GM23338 (cell line): ENCODE results near the gene SARDH. TPM values are rescaled to one million over a fixed set of nuclear protein-coding genes. Genes with fewer than 3 reads are reported as not detected.

Experiments
- ATAC-seq: fragments of 200-7000 bp; cut with Tn5 transposase; 3 replicates; pipeline ENCODE4 v1.9.1; 2020
- DNase-seq: peaks from one replicate; pipeline ENCODE4 v3.0.0-alpha.2; 2015; ENCODE audit warnings: low spot score
- H2AFZ ChIP-seq: fragments of 200-600 bp; sonication (generic); 2 replicates; pipeline ENCODE4 v1.8.0; 2016; ENCODE audit warnings: antibody characterized with exemption, mild to moderate bottlenecking, moderate library complexity
- H3F3A ChIP-seq: fragments of 200-600 bp; sonication (generic); replicated peaks from 2 replicates; pipeline ENCODE4 v1.8.0; 2017; ENCODE audit warnings: antibody characterized with exemption, mixed run types, low read depth
- H3K27ac ChIP-seq: fragments of 200-600 bp; sonication (generic); 2 replicates; pipeline ENCODE4 v1.6.1; 2016; ENCODE audit warnings: low read depth
- H3K27me3 ChIP-seq: fragments of 200-600 bp; sonication (generic); 2 replicates; pipeline ENCODE4 v1.8.0; 2016; ENCODE audit warnings: mild to moderate bottlenecking, mixed run types, moderate library complexity; ENCODE audit not compliant: insufficient read depth
- H3K36me3 ChIP-seq: fragments of 200-600 bp; sonication (generic); 2 replicates; pipeline ENCODE4 v1.8.0; 2016; ENCODE audit warnings: mild to moderate bottlenecking; ENCODE audit not compliant: insufficient read depth
- H3K4me1 ChIP-seq: fragments of 200-600 bp; sonication (generic); 2 replicates; pipeline ENCODE4 v1.8.0; 2016; ENCODE audit warnings: mild to moderate bottlenecking, moderate library complexity; ENCODE audit not compliant: insufficient read depth
- H3K4me2 ChIP-seq: fragments of 200-600 bp; sonication (generic); 2 replicates; pipeline ENCODE4 v1.7.1; 2017; ENCODE audit warnings: mixed run types
- H3K4me3 ChIP-seq: fragments of 200-600 bp; sonication (generic); 2 replicates; pipeline ENCODE4 v1.6.1; 2016; ENCODE audit warnings: mixed run types
- H3K79me2 ChIP-seq: fragments of 200-600 bp; sonication (generic); replicated peaks from 2 replicates; pipeline ENCODE4 v1.8.0; 2017; ENCODE audit warnings: mild to moderate bottlenecking; ENCODE audit not compliant: insufficient read depth
- H3K9me2 ChIP-seq: fragments of 200-600 bp; sonication (generic); 2 replicates; pipeline ENCODE4 v1.8.0; 2017; ENCODE audit not compliant: insufficient read depth
- H4K20me1 ChIP-seq: fragments of 200-600 bp; sonication (generic); replicated peaks from 2 replicates; pipeline ENCODE4 v1.8.0; 2017; ENCODE audit warnings: mild to moderate bottlenecking; ENCODE audit not compliant: insufficient read depth
- H3K27ac Mint-ChIP-seq: 2 replicates; pipeline ENCODE4 v1.8.0; 2020; ENCODE audit warnings: inconsistent platforms, mild to moderate bottlenecking, moderate library complexity, mixed read lengths
- H3K27me3 Mint-ChIP-seq: 3 replicates; pipeline ENCODE4 v1.8.0; 2022; ENCODE audit warnings: low read depth, mild to moderate bottlenecking, moderate library complexity, mixed read lengths, inconsistent platforms; ENCODE audit not compliant: insufficient read depth, poor library complexity
- H3K36me3 Mint-ChIP-seq: 3 replicates; pipeline ENCODE4 v1.8.0; 2021; ENCODE audit warnings: low read depth, mild to moderate bottlenecking, inconsistent platforms, moderate library complexity, mixed read lengths
- H3K4me1 Mint-ChIP-seq: 3 replicates; pipeline ENCODE4 v1.8.0; 2020; ENCODE audit warnings: mild to moderate bottlenecking, inconsistent platforms, mixed read lengths
- H3K4me3 Mint-ChIP-seq: 3 replicates; pipeline ENCODE4 v1.8.0; 2021; ENCODE audit warnings: moderate library complexity, mild to moderate bottlenecking, inconsistent platforms, mixed read lengths
- H3K9me3 Mint-ChIP-seq: 3 replicates; pipeline ENCODE4 v1.8.0; 2020; ENCODE audit warnings: moderate library complexity, mild to moderate bottlenecking, inconsistent platforms, mixed read lengths
- CREB1 ChIP-seq: fragments of 250-450 bp; sonication (Bioruptor Pico); IDR thresholded peaks from 2 replicates; pipeline ENCODE4 v1.5.0; 2020; ENCODE audit warnings: low read depth, mild to moderate bottlenecking, moderate library complexity
- CTCF ChIP-seq, 2 experiments: fragments of 200-600 bp in 1 of 2; sonication (generic) in 1 of 2; conservative IDR thresholded peaks; 2 replicates each; pipeline versions ENCODE4 v1.5.1 to v1.6.1; 2016 to 2017; ENCODE audit warnings: antibody characterized with exemption in 2 of 2, low read depth in 2 of 2, mild to moderate bottlenecking in 2 of 2, moderate library complexity in 1 of 2
- ETS1 ChIP-seq: IDR thresholded peaks from 2 replicates; pipeline ENCODE4 v1.6.1; 2016; ENCODE audit warnings: antibody characterized with exemption
- EZH2 ChIP-seq: fragments of 200-600 bp; sonication (generic); IDR thresholded peaks from one replicate; pipeline ENCODE4 v1.8.0; 2017; ENCODE audit warnings: antibody characterized with exemption, mild to moderate bottlenecking, low read depth; ENCODE audit not compliant: unreplicated experiment
- JUNB ChIP-seq: IDR thresholded peaks from one replicate; pipeline ENCODE4 v1.6.1; 2016; ENCODE audit warnings: antibody characterized with exemption; ENCODE audit not compliant: unreplicated experiment
- NANOG ChIP-seq: IDR thresholded peaks from 2 replicates; pipeline ENCODE4 v1.6.1; 2016; ENCODE audit warnings: antibody characterized with exemption, borderline replicate concordance
- STAT1 ChIP-seq: IDR thresholded peaks from one replicate; pipeline ENCODE4 v1.6.1; 2016; ENCODE audit warnings: antibody characterized with exemption; ENCODE audit not compliant: unreplicated experiment
- ZNF114 ChIP-seq: fragments of 250-450 bp; sonication (Bioruptor Pico); IDR thresholded peaks from 2 replicates; pipeline ENCODE4 v1.5.0; 2020; ENCODE audit warnings: mild to moderate bottlenecking, moderate library complexity
- ZNF331 ChIP-seq: fragments of 250-450 bp; sonication (Bioruptor Pico); IDR thresholded peaks from 2 replicates; pipeline ENCODE4 v1.5.0; 2020; ENCODE audit warnings: low read depth, mild to moderate bottlenecking, moderate library complexity
- ZNF462 ChIP-seq: fragments of 250-450 bp; sonication (Bioruptor Pico); IDR thresholded peaks from 2 replicates; pipeline ENCODE4 v1.5.0; 2020; ENCODE audit warnings: mild to moderate bottlenecking, moderate library complexity
- polyA plus RNA-seq: library from polyadenylated mRNA; unstranded; fragments of >200 nt; fragmentation: Nextera tagmentation; extraction: Ambion mirVana; gene quantifications from 2 replicates; pipeline ENCODE4 v1.2.1, GENCODE V29; 2016
- total RNA-seq: library from RNA; depleted of rRNA; stranded (reverse); fragments of >200 nt; shearing (Covaris generic); gene quantifications from 2 replicates; pipeline ENCODE4 v1.2.3, GENCODE V29; 2014

SARDH gene
- total and polyA plus RNA-seq, 2 experiments from 2014 or later: 2.8 to 10.4 TPM

GRCh38 chr9:133670466-133670865, 67.7 kb downstream of the SARDH start (continued):
- TF ChIP-seq EZH2 (no peak), ETS1 (no peak)

- Histone ChIP-seq H3K4me3 (no peak overlapping the region), H4K20me1 (no peaks in the 10 kb centered on the region), H3K4me1 (no peaks in the 10 kb centered on the region), H3K27me3 (no peaks in the 10 kb centered on the region), H3K4me2 (no peak overlapping the region), H2AFZ (no peak overlapping the region), H3K36me3 (no peaks in the 10 kb centered on the region), H3K79me2 (no peaks in the 10 kb centered on the region), H3K9me2 (no peaks in the 10 kb centered on the region), H3F3A (no peaks in the 10 kb centered on the region), H3K27ac (no peak overlapping the region)
- Mint-ChIP-seq H3K27ac (no peak overlapping the region), H3K4me1 (peaks cover 2% of the 10 kb centered on the region), H3K36me3 (peaks cover 3% of the 10 kb centered on the region; the same call in 1 of the 3 replicates), H3K27me3 (peaks cover 2% of the 10 kb centered on the region), H3K4me3 (no peak overlapping the region), H3K9me3 (no peaks in the 10 kb centered on the region)
- DNase-seq (no peak), ATAC-seq (no peak; the same call in 2 of the 3 replicates)
- no peak for TF ChIP-seq EZH2
- no peak for TF ChIP-seq ZNF114 (CRISPR knock-in tag)
- no peak for TF ChIP-seq NANOG
- TF ChIP-seq STAT1: no peak
- TF ChIP-seq CTCF (conservative IDR thresholded peaks at IDR 0.05; ENCODE audit: low read depth in 2 of 2): no peak
- TF ChIP-seq ETS1: no peak
- no peak for TF ChIP-seq ZNF462 (CRISPR knock-in tag)
- TF ChIP-seq JUNB: no peak
- no peak for TF ChIP-seq CREB1 (CRISPR knock-in tag)
- TF ChIP-seq ZNF331: no peak
Measured at GRCh38 chr9:133669182-133669801, 68.9 kb downstream of the SARDH start.
